ENCODE results near the gene HTATSF1. TPM values are rescaled to one million over a fixed set of nuclear protein-coding genes. Genes with fewer than 3 reads are reported as not detected.

Gene HTATSF1
- total RNA-seq, 1 donor from 2014 or later, result 38.4 TPM

- no peak for FAIRE-seq
- no peak for DNase-seq (ENCODE audit: low read depth)
- no peak for TF ChIP-seq CTCF (IDR thresholded peaks at IDR 0.05; ENCODE audit: insufficient read depth, low read length, severe bottlenecking)
- Histone ChIP-seq H3K27me3 (ENCODE audit: control insufficient read depth, insufficient read depth, low read length) (no peaks in the 10 kb centered on the region), H3K4me3 (ENCODE audit: low read depth, low read length) (no peak within 1 kb of the TSS), H3K36me3 (ENCODE audit: control insufficient read depth, insufficient read depth, low read length) (no peaks in the 10 kb centered on the region)
Observed at GRCh38 chrX:136487647-136488046, 9.7 kb upstream of the HTATSF1 start, which contains the start of gene BRS3. BRS3 (plus strand) TSS chrX:136487947; CDS start chrX:136488115, 168 bp downstream.

- FAIRE-seq, result no peak
- TF ChIP-seq CTCF (IDR thresholded peaks at IDR 0.05; ENCODE audit: insufficient read depth, low read length, severe bottlenecking), result no peak
- Histone ChIP-seq H3K27me3 (ENCODE audit: control insufficient read depth, insufficient read depth, low read length) (no peaks in the 10 kb centered on the region), H3K4me3 (ENCODE audit: low read depth, low read length) (no peak overlapping the region), H3K36me3 (ENCODE audit: control insufficient read depth, insufficient read depth, low read length) (no peaks in the 10 kb centered on the region)
- peak; percentile 17 for DNase-seq (ENCODE audit: low read depth)
Observed at GRCh38 chrX:136488706-136489105, 8.7 kb upstream of the HTATSF1 start.

- Histone ChIP-seq H3K4me3 (ENCODE audit: low read depth, low read length) (no peak overlapping the region), H3K27me3 (ENCODE audit: control insufficient read depth, insufficient read depth, low read length) (no peaks in the 10 kb centered on the region), H3K36me3 (ENCODE audit: control insufficient read depth, insufficient read depth, low read length) (no peaks in the 10 kb centered on the region)
- no peak for DNase-seq (ENCODE audit: low read depth)
- FAIRE-seq, result no peak
- no peak for TF ChIP-seq CTCF (IDR thresholded peaks at IDR 0.05; ENCODE audit: insufficient read depth, low read length, severe bottlenecking)
Observed at GRCh38 chrX:136491832-136492231, 5.6 kb upstream of the HTATSF1 start.

GRCh38 chrX:136493011-136493410, 4.4 kb upstream of the HTATSF1 start:
- Histone ChIP-seq H3K27me3 (ENCODE audit: control insufficient read depth, insufficient read depth, low read length) (no peaks in the 10 kb centered on the region), H3K4me3 (ENCODE audit: low read depth, low read length) (no peak overlapping the region), H3K36me3 (ENCODE audit: control insufficient read depth, insufficient read depth, low read length) (no peaks in the 10 kb centered on the region)
- DNase-seq (ENCODE audit: low read depth), result no peak
- FAIRE-seq, result no peak
- no peak for TF ChIP-seq CTCF (IDR thresholded peaks at IDR 0.05; ENCODE audit: insufficient read depth, low read length, severe bottlenecking)

- no peaks in the 10 kb centered on the region for H3K27me3 ChIP-seq (ENCODE audit: control insufficient read depth, insufficient read depth, low read length)
- no peak for TF ChIP-seq CTCF (IDR thresholded peaks at IDR 0.05; ENCODE audit: insufficient read depth, low read length, severe bottlenecking)
- no peaks in the 10 kb centered on the region for H3K36me3 ChIP-seq (ENCODE audit: control insufficient read depth, insufficient read depth, low read length)
- no peak for FAIRE-seq
- DNase-seq (ENCODE audit: low read depth), result no peak
- no peak overlapping the region for H3K4me3 ChIP-seq (ENCODE audit: low read depth, low read length)
Observed at GRCh38 chrX:136495043-136495442, 2.3 kb upstream of the HTATSF1 start.

GRCh38 chrX:136496186-136496763, 1.1 kb upstream of the HTATSF1 start:
- FAIRE-seq (no peak), DNase-seq (ENCODE audit: low read depth) (no peak)
- H3K27me3 ChIP-seq (ENCODE audit: control insufficient read depth, insufficient read depth, low read length), result no peaks in the 10 kb centered on the region
- no peak for TF ChIP-seq CTCF (IDR thresholded peaks at IDR 0.05; ENCODE audit: insufficient read depth, low read length, severe bottlenecking)
- H3K36me3 ChIP-seq (ENCODE audit: control insufficient read depth, insufficient read depth, low read length), result no peaks in the 10 kb centered on the region
- peak overlapping the region; percentile 62 for H3K4me3 ChIP-seq (ENCODE audit: low read depth, low read length)

Measured in bronchial epithelial cell (primary cell).